T47D (cell line): Measurements from ENCODE around the gene TBX10.
A peak's percentile ranks its signal among the peaks of the same experiment; 100 is the strongest.
"Not testable (repeated sequence)": the region's sequence is repeated elsewhere in the genome, so short reads cannot be mapped to it uniquely, and the experiment has no call there.

Experiments used
- DNase-seq, 2 experiments: peaks; one replicate each; pipeline versions ENCODE4 v3.0.0 to v3.0.0-alpha.2; 2011 to 2012; ENCODE audit warnings: low read depth in 1 of 2, low spot score in 1 of 2
- JUND ChIP-seq: IDR thresholded peaks from 2 replicates; pipeline ENCODE4 v1.6.1; 2012; ENCODE audit warnings: low read depth
- in situ Hi-C: cut with HindIII; loops from 2 replicates; pipeline ENCODE4 v1.10.0; 2016; ENCODE audit warnings: low sequenced_read_pairs, low pct_unique_long_range_greater_than_20kb

Gene TBX10

DNA sequence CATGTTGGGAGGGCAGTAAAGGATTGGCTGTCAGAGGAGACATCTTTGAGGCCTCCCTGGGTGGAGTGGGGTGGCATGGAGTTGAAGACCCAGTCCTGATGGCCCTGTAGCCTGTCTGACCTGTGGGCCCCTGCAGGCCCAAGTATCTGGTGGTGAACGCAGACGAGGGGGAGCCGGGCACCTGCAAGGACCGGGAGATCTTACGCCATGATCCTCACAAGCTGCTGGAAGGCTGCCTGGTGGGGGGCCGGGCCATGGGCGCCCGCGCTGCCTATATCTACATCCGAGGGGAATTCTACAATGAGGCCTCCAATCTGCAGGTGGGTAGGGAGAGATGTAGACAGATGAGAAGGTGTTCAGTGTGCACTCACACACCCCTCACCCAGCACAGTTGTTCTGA, 30.2 kb downstream of the TBX10 start:
- in situ Hi-C loops: no loop called here
- DNase-seq: no peak
- TF ChIP-seq JUND: no peak

DNA sequence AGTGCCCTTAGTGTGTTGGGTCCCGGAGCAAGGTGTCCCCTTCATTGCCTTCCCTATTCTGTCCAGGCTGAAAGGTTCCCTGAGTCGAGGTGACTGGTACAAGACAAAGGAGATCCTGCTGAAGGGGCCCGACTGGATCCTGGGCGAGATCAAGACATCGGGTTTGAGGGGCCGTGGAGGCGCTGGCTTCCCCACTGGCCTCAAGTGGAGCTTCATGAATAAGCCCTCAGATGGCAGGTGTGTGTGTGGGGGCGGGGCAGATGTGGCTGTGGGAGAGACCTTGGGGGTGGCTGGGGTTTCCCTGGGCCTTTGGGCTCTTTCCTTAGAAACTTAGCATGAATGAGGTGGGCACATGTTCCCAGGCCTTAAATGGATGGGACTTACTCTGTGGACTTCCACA, 31.1 kb downstream of the TBX10 start:
- DNase-seq: no peak
- TF ChIP-seq JUND: no peak
- in situ Hi-C loops: no loop called here

DNA sequence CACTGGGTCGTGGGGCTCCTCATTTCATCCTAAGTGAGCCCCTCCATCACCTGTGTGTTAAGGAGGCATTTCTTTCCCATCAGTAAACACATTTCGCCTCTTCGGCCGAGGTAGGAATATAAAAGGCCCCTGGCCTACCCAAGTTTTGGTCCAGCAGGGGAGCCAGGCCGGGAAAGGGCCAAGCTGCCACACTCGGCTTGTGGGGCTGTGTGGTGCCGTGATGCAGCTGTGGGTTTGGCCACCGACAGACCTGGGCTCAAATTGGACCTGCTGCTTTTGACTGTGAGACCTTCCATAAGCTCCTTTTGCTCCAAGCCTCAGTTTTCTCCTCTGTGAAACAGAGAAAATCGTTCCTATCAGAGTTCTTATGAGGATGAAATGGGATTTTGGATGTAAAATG, 32.1 kb downstream of the TBX10 start:
- TF ChIP-seq JUND: no peak

DNA sequence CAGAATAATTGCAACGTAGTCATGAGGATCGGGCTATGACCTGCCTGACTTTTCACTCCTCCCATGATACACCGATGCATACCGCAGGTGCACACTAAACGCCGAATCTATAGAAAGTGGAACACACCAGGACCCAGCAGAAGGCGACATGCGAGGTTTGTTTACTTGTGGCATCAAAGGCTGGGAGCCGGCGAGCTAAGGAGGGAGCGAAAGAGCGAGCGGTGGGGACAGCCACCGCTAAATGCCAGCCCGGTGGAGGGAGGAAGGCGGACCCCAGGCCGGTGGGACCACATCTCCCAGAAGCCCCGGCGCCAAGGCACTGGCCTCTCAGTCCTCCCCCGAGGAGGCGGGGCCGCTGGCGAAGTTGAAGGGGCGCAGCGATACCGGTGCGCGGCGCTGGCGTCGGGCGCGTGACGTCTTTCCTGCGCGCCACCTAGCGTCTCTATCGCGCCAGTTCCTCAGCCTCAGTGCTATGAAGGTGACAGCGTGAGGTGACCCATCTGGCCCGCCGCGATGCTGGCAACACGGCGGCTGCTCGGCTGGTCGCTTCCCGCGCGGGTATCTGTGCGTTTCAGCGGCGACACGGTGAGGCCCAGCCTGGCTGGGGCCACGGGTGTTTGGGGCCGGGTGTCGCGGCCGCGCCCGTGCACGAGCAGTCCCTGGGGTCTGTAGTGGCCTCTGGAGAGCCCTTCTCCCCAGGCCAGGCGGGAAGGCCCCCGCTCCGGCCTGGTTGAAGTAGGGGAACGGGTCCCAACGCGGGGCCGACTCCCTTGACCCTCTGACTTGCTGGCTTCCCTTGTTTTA, 32.9 kb downstream of the TBX10 start, which contains the start of gene NDUFV1:
Gene NDUFV1, plus strand, starts transcription at position 445 of the 804 bp plus-strand sequence. Its CDS starts 69 bp downstream, at position 514.
- in situ Hi-C loops: no loop called here
- no peak for TF ChIP-seq JUND

More for the DNA sequence above, 32.1 kb downstream of the TBX10 start:
- in situ Hi-C loops: no loop called here
- DNase-seq: no peak

DNA sequence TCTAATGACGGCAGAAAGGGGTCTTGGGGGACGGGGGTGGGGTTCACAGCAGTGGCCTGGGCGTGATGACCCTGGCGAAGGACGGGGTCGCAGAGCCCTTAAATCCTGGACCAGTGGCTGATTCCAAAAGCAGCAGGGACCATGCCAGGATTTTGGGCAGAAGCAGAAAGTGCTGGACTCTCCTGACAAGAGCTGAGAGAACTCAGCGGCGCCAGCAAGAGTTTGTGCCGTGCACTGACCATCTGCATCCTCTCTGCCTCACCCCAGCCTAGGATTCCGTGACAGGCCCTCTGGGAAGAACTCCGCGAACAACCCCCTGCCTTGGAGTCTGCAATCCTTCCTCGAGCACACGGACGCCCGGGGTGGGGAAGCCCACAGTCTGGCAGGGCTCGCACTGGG, 33.5 kb downstream of the TBX10 start:
- in situ Hi-C loops: no loop called here
- DNase-seq: no peak
- TF ChIP-seq JUND: no peak

More for the DNA sequence above, 32.9 kb downstream of the TBX10 start, which contains the start of gene NDUFV1:
- DNase-seq: peak; percentile 66 to 96

DNA sequence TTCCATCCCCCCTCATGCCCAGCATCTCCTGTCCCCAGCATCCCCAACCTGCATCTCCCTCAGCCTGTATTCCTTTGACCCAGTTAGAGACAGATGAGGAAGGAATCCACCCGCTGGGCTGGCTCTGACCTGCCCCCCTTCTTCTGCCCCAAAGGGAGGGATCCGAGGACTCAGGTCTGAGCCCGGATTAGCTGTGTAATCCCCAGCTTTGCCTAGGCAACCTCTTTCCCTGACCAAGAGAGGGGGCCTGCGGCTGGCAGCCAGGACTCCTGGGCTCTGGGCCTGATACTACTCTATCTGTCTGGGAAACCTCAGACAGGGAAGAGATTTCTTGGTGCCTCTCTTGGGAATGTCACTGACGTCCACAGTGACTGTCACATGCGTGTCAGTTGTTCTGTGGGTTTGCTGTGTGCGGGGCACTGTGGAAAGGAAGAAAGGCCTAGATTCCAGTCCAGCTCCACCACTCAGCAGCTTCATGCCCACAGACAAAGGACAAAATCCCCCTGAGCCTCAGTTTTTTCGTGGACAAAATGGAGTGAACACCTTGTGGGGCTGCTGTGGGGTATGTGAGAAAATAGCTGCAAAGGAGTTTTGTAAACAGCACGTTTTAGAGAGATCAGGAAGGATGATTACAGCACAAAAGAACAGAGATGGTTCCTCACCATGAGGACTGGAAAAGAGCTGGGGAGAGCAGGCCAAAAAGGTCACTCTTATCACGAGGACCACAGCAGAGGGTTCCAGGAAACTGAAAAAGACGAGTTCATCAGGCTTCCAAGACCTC, 34.1 kb downstream of the TBX10 start:
- DNase-seq: no peak
- TF ChIP-seq JUND: no peak
- in situ Hi-C loops: no loop called here

DNA sequence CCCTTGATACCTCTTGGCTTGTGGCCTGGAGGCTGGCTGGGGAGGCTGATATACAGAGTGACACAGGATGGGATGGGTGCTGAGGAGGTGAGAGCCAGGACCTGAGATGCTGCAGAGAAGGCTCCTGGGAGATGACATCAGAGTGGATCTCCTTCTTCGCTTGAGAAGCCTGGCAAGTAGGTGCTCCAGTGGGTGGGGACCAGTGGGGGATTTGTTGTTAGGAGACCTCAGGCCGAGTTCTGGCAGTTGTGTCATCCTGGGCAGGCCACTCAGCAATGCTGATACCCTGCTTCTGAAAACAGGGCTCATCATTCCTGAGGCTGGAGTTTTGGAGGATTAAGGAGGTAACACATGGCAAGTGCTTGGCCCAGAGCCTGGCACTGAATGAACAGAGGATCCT, 34.7 kb downstream of the TBX10 start:
- no peak for DNase-seq
- no peak for TF ChIP-seq JUND
- in situ Hi-C loops: no loop called here

DNA sequence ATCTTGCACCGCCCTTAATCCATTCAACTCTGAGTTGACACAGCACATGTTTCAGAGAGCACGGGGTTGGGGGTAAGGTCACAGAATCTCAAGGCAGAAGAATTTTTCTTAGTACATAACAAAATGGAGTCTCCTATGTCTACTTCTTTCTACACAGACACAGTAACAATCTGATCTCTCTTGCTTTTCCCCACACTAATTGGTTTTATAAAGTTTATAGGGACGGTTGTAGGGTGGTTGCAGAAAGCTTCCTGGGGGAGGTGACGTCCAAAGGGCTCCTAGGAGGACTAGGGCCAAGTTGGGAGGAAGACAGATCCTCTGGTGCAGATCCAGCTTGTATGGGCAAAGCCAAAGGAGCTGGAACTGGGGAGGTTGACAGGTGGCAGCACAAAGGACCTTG, 35.4 kb downstream of the TBX10 start:
- DNase-seq, in situ Hi-C loops: not testable (repeated sequence)

DNA sequence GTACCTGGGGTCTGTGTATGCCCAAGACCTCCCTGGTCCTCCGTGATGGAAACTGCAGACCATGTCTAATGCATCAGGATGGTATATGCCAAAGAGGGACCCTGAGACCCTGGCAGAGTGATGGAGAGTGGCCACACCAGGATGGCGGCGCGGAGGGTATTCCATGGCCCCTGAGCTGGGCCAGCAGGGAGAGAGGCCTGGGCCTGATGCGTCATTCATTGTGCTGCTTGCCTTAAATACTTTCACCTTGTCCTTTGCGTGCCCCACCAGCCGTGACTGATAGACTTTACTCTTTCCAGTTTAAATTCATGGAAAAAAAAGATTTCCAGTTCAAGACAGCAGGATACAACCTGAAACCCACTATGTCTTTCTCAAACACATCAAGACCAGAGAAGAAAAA, 38.5 kb downstream of the TBX10 start:
- in situ Hi-C loops: no loop called here
- no peak for DNase-seq
- TF ChIP-seq JUND: no peak

DNA sequence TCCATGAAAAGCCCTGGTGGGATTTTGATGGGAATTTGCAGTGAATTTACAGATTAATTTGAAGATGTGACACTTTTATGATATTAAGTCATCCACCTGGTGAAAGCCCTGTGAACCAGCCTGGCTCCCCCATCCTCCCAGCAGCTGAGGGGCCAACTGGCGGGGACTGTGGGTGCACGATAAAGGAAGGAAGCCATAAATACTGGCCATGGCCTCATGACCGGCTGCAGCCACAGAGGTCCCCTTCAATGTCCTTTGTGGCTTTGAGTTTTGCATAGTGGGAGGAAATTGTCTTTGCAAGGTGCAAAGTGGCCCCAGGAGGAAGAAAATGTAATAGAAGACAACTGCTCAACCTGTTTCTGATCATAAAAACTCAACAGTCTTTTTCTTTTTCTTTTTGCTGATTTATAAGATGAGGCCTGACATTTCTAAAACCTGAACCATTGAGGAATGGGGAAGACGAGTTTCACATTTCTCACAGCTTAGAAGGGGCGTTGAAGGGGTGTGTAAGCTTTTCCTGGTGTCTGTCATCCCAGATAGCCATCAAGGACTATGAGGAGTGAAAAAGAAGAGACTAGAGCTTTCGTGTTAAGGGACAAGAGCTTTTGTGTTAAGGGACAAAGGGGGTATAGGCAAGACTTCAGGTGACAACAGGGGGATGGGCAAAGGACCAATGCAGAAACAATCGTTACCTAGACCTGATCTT, 39.1 kb downstream of the TBX10 start:
- DNase-seq: no peak
- in situ Hi-C loops: no loop called here
- no peak for TF ChIP-seq JUND

DNA sequence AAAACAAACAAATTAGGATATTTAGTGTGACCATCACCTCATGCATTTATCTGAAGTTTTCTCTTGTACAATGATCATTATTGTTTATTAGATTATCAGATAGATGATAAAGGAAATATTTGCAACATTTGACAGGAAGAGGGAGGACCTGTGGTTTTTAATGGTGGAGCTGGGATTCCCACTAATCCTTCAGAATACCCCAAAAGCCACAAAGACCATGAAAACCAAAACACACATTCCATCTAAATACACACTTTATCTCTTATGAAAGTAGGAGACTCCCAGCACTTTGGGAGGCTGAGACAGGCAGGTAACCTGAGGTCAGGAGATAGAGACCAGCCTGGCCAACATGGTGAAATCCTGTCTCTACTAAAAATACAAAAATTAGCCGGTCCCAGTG, 40.4 kb downstream of the TBX10 start:
- TF ChIP-seq JUND: no peak
- in situ Hi-C loops: no loop called here
- no peak for DNase-seq

DNA sequence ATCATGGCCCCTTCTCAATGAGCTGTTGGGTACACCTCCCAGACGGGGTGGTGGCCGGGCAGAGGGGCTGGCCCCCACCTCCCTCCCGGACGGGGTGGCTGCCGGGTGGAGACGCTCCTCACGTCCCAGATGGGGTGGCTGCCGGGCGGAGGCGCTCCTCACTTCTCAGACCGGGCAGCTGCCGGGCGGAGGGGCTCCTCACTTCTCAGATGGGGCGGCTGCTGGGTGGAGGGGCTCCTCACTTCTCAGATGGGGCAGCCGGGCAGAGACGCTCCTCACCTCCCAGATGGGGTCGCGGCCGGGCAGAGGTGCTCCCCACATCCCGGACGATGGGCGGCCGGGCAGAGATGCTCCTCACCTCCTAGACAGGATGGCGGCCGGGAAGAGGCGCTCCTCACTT, 41.6 kb downstream of the TBX10 start:
- DNase-seq, in situ Hi-C loops: not testable (repeated sequence)

DNA sequence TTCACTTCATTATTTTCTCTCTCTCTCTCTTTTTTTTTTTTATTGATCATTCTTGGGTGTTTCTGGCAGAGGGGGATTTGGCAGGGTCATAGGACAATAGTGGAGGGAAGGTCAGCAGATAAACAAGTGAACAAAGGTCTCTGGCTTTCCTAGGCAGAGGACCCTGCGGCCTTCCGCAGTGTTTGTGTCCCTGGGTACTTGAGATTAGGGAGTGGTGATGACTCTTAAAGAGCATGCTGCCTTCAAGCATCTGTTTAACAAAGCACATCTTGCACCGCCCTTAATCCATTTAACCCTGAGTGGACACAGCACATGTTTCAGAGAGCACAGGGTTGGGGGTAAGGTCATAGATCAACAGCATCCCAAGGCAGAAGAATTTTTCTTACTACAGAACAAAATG, 42.1 kb downstream of the TBX10 start:
- in situ Hi-C loops, DNase-seq: not testable (repeated sequence)
